CD4-positive, alpha-beta T cell treated with Interleukin-15 for 1 hour (primary cell): ENCODE data around the gene NCKAP5.

Experiments
- DNase-seq: peaks from one replicate; pipeline ENCODE4 v3.0.0-alpha.2; 2020

NCKAP5 gene

GRCh38 chr2:133568172-133568571 is at the start of gene NCKAP5:
NCKAP5 (minus strand) TSS chr2:133568463; CDS start chr2:133517526, 50,937 bp downstream.
- no peak for DNase-seq

- no peak for DNase-seq
These were observed 41.4 kb upstream of the NCKAP5 start for GRCh38 chr2:133609664-133610063.

GRCh38 chr2:133608291-133608690 is 40.0 kb upstream of the NCKAP5 start:
- no peak for DNase-seq

GRCh38 chr2:133607679-133608078 is 39.4 kb upstream of the NCKAP5 start:
- no peak for DNase-seq

DNA sequence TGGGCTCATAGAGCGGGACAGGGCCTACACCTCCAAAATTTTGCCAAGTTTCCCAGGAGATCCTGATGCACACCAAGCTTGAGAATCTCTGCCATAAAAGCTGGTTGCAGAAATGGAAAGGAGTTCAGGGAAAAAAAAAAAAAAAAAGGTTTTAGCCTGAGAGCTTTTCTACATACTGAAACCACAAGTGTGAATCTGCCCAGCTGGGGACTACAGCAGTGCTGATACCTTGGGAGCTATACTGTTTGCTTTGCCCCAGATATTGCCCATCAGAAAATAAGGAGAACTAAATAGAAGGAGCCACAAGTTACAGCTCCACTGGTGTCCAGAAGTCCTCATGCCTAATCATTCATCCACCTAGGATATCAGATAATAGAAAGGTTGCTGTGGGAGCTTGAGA is 38.4 kb upstream of the NCKAP5 start:
- no peak for DNase-seq

GRCh38 chr2:133605766-133606137 is 37.5 kb upstream of the NCKAP5 start:
- DNase-seq = no peak

DNA sequence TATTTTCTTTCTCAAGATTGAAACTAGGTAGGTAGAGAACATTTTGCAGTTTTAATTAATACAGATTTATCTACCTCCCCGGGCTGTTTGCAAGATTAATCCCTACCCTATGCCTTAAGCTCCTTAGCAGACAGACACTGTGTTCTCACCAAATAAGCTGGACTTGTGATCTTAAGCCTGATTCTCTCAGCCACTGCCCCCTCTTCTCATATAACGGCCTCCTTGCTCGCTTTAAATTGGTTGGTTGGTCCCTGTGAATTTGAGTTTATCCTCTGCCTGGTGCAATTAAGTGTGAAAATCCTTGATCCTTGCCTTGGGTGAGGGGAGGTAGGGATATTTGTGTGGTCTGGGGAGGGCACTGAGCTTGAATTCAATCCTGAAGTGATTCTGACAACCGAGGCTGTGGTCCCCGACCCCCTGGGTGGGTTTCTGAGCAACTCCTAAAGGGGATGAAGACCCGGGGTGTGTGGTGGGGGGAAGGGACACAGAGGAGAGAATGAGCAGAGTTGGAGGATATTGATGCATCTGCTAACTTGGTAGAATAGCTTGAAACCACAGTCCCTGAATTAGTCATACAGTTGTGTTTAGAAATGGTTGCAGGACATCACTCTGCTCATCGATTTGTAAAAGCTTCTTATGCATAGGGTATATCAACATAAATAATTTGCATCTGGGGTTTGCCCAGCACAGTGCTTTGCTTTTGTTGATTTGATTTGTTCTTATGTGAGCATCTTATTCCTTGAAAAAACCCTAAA is 36.9 kb upstream of the NCKAP5 start:
- DNase-seq = no peak

DNA sequence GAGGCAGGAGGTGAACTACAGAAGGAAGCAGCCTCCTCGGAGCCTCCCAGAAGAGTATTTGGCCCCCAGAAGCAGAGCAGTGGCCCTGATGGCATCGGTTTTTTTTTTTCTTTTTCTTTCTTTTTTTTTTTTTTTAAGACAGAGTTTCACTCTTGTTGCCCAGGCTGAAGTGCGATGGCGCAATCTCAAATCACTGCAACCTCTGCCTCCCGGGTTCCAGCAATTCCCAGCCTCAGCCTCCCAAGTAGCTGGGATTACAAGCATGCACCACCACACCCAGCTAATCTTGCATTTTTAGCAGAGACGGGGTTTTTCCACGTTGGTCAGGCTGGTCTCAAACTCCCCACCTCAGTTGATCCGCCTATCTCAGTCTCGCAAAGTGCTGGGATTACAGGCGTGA is 34.8 kb upstream of the NCKAP5 start:
- DNase-seq = no peak

DNA sequence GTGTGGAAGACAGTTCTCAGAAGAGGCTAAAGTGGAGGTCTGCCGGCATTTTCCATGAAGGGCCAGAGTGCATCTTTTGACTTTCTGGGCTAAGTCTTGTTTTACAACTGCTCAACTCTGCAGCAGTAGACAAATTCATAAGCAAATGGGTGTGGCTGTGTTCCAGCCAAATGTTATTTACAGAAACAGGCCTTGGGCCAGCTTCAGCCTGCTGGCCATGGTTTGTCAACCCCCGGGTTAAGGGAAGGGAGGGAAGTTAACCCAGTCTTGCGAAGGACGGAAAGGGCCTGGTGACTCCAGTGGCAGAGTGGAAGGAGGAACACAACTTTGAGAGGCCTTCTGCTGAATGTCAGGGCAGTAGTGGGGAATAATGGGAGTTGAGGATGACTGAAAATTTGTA is 34.3 kb upstream of the NCKAP5 start:
- no peak for DNase-seq

- DNase-seq = no peak
These were observed 32.1 kb upstream of the NCKAP5 start for GRCh38 chr2:133600266-133600928.

DNA sequence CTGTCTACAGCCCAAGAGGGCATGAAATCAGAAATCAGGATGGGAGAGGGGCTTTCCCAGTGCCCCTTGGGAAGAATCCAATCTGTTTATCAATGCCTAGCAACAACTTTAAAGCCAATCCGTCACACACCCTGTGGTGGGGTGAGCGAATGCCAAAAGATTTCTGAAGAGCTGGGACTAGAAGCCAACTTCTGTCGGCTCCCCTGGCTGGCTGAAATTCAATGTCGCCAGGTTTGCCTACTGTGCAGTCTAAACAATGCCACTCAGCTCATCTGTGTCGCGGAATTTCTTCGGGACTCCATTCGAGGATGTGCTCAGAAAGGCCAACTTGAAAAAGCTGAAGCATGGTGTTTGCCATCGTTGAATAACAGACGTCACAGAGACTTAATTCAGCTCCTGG is 31.5 kb upstream of the NCKAP5 start:
- no peak for DNase-seq

- no peak for DNase-seq
These were observed 31.0 kb upstream of the NCKAP5 start for GRCh38 chr2:133599211-133599803.

DNA sequence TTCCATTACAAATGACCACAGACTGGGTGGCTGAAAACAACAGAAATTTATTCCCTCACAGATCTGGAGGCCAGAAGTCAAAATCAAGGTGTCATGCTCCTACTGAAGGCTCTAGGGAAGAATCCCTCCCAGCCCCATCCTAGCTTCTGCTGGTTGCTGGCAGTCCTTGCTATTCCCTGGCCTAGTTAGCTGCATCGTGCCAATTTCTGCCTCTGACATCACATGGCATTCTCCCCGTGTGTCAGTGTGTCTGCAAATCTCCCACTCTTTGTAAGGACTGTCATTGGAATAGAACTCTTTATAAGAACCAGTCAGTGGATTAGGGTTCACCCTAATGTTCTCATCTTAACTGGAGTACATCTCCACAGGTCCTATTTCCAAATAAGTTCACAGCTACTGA is 30.5 kb upstream of the NCKAP5 start:
- no peak for DNase-seq

GRCh38 chr2:133596701-133597393 is 28.6 kb upstream of the NCKAP5 start:
- no peak for DNase-seq

DNA sequence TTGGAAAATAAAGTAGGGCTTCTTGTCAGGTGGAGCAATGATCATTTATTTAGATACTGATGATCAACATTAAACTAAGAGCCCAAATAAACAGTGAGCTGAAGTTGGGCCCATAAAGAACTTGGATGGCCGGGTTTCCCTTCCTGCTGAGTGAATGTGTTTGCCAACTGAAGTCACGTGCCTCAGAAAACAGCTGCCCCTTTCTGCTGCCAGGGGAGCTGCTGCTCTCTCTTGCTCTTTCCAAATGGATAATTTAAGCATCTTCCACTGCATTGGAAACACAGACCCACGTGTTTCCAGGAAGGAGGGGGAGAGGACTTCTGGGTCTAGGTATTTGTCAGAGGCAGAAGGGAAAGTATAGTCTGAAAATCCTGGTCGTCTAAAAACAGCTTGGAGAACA is 22.9 kb upstream of the NCKAP5 start:
- DNase-seq = no peak

GRCh38 chr2:133589456-133589855 is 21.2 kb upstream of the NCKAP5 start:
- DNase-seq = no peak

DNA sequence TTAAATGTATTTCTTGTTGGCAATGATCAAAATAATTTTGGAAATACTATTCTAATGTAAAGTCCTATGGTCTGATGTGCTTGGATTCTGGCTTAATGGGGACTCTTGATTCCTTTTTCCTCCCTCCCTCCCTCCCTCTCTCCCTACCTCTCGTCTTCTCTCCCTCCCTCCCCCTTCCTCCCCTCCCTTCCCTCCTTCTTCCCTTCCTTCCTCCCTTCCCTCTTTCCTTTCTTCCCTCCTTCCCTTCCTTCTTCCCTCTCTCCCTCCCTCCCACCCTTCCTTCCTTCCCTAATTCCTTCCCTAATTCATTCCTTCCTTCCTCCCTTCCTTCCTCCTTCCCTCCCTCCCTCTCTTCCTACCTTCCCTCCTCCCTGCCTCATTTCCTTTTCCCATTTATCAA is 19.9 kb upstream of the NCKAP5 start:
- no peak for DNase-seq

GRCh38 chr2:133586978-133587377 is 18.7 kb upstream of the NCKAP5 start:
- no peak for DNase-seq

GRCh38 chr2:133581010-133581760 is 12.9 kb upstream of the NCKAP5 start:
- DNase-seq = no peak

GRCh38 chr2:133579274-133579673 is 11.0 kb upstream of the NCKAP5 start:
- no peak for DNase-seq

- no peak for DNase-seq
These were observed 8.5 kb upstream of the NCKAP5 start for GRCh38 chr2:133576714-133577113.

DNA sequence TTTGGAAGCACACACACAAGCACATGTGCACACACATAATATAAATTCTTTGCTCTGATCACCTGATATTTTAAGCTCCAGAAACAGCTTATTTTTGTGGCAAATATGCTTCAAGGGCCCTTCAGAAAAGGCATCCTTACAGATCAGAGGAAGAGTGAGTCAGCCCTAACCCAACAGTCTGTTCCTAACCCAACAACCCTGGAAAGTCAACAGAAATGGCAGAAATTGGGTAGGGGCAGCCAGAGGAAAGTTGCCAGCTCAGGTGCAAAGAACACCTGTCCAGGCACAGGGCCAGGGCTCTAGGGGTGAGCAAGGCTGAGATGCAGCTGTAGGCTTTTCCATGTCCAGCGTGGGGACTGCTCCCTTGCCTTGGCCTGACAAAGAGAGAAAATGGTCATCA is 6.4 kb upstream of the NCKAP5 start:
- no peak for DNase-seq

GRCh38 chr2:133574186-133574585 is 5.9 kb upstream of the NCKAP5 start:
- DNase-seq = no peak
